ENCODE data around the gene ZNF837. TPM values are rescaled to one million over a fixed set of nuclear protein-coding genes. Genes with fewer than 3 reads are reported as not detected.

The ZNF837 gene
- total RNA-seq, 1 donor from 2014 or later, result 0.86 TPM

- H3K27me3 Mint-ChIP-seq (ENCODE audit: insufficient read depth), result peaks cover 3% of the 10 kb centered on the region
Observed at GRCh38 chr19:58392945-58393724, 12.3 kb upstream of the ZNF837 start.

GRCh38 chr19:58388175-58388526, 7.3 kb upstream of the ZNF837 start:
- no peaks in the 10 kb centered on the region for H3K9me3 Mint-ChIP-seq
- H3K27ac Mint-ChIP-seq, result peak overlapping the region; percentile 99
- peaks cover 32% of the 10 kb centered on the region for H3K36me3 Mint-ChIP-seq (ENCODE audit: low read depth)
- peaks cover 30% of the 10 kb centered on the region for H3K4me1 Mint-ChIP-seq (ENCODE audit: low read depth)
- DNase-seq (ENCODE audit: low spot score), result no peak
- H3K4me3 Mint-ChIP-seq, result peak overlapping the region; percentile 93
- intact Hi-C loops (cut with micrococcal nuclease), result loop anchor here (10.0 kb wide), 1 partner anchor 573 kb away; the partner anchor contains the start of gene ZNF552
- no peaks in the 10 kb centered on the region for H3K27me3 Mint-ChIP-seq (ENCODE audit: insufficient read depth)

More at GRCh38 chr19:58392945-58393724, 12.3 kb upstream of the ZNF837 start:
- H3K9me3 Mint-ChIP-seq, result no peaks in the 10 kb centered on the region
- no peak for DNase-seq (ENCODE audit: low spot score)
- H3K4me1 Mint-ChIP-seq (ENCODE audit: low read depth), result peaks cover 20% of the 10 kb centered on the region
- peaks cover 42% of the 10 kb centered on the region for H3K36me3 Mint-ChIP-seq (ENCODE audit: low read depth)
- no peak overlapping the region for H3K27ac Mint-ChIP-seq
- intact Hi-C loops (cut with micrococcal nuclease), result no loop called here
- H3K4me3 Mint-ChIP-seq, result no peak overlapping the region

DNA sequence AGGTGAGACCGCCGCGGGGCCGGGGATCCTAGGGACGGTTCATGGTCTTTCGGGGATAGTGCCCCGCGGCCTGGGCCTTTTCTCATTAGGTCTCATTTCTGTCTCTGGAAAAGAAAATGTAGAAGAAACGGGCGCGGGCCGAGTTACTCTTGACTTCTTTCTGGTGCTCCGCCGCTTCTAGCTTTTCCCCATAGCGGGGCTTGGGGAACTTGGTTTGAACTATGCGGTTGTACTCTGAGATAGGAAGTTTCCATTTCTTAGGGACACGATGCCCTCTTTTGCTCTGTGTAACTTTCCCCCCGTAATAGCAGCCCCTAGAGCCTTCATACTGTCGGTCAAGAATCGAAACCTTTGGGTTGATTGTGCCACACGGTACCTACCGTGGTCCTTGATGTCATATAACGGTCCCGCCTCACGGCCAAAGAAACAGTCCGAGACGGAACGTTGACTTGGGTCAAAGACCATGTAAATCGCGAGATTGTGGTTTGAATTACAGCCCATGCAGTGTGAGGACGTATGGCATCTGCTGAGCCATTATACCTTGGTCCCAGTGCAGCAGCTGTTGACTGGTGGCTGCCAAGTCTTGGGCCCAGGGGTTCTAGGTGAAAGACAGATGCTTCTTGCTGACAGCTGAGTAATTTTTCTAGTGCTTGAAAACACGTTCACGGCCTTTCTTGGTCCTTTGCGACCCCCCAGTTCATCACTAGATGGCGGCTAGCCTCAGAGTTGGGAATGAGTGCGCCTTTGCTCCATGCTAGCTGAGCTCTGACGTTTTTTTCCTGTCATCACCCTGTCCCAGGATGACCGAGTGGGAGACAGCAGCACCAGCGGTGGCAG, 6.7 kb upstream of the ZNF837 start:
- Mint-ChIP-seq H3K27ac (peak overlapping the region; percentile 99), H3K27me3 (ENCODE audit: insufficient read depth) (no peaks in the 10 kb centered on the region), H3K4me3 (peak overlapping the region; percentile 93), H3K36me3 (ENCODE audit: low read depth) (peaks cover 28% of the 10 kb centered on the region), H3K9me3 (no peaks in the 10 kb centered on the region), H3K4me1 (ENCODE audit: low read depth) (peaks cover 30% of the 10 kb centered on the region)
- intact Hi-C loops (cut with micrococcal nuclease), result loop anchor here (1.0 to 10.0 kb wide), 9 partner anchors 14 to 573 kb away; partner anchors contain the start of genes ERVK3-1, ZNF132, ZNF274 and ZNF324B
- no peak for DNase-seq (ENCODE audit: low spot score)

- H3K27ac Mint-ChIP-seq, result peak within 1 kb of the TSS; percentile 99
- H3K27me3 Mint-ChIP-seq (ENCODE audit: insufficient read depth), result no peaks in the 10 kb centered on the region
- peaks cover 28% of the 10 kb centered on the region for H3K36me3 Mint-ChIP-seq (ENCODE audit: low read depth)
- peak within 1 kb of the TSS; percentile 93 for H3K4me3 Mint-ChIP-seq
- DNase-seq (ENCODE audit: low spot score), result peak; percentile 95
- H3K9me3 Mint-ChIP-seq, result no peaks in the 10 kb centered on the region
- intact Hi-C loops (cut with micrococcal nuclease), result loop anchor here (1.0 to 10.0 kb wide), 9 partner anchors 15 to 572 kb away; partner anchors contain the start of genes ERVK3-1, ZNF132, ZNF274 and ZNF324B
- peaks cover 35% of the 10 kb centered on the region for H3K4me1 Mint-ChIP-seq (ENCODE audit: low read depth)
Observed at GRCh38 chr19:58386576-58387337, 5.9 kb upstream of the ZNF837 start, which contains the start of gene RPS5. TSS of gene RPS5 (plus strand) at chr19:58387269. CDS start at chr19:58388138, 869 bp downstream.

DNA sequence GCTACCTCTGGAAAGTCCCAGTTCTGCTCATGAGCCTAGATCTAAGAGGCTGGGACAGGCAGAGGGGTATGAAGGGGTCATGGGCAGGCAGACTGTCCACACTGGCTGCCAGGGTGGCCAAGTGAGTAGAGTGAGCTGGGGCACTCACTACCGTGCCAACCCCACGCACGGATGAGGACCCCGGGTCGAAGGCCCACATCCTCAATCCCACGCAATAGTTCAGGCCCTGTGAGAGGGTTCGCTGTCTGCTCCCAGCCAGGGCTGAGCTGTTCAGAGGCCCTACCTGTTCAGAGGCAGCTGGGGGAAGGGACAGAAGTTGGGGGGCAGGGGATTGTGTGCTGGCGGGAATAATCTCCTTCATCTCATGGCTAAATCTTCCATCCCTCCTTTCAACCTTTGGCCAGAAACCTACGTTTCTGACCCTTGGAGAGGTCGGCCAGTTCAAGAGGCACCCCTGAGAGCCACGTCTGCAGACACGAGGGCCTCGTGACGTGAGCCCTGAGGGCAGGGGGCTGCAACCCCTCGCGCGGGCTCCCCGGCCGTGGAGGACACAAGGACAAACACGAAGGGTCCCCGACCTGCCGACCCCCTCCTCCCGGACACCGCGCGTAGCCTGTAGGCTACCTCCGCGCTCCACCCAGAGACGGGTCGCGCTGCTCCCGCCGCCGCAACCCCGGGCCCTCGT, 5.2 kb upstream of the ZNF837 start:
- DNase-seq (ENCODE audit: low spot score), result no peak
- intact Hi-C loops (cut with micrococcal nuclease), result loop anchor here (2.0 to 10.0 kb wide), 2 partner anchors 65 to 571 kb away; partner anchors contain the start of genes ZNF324B and ZNF552

DNA sequence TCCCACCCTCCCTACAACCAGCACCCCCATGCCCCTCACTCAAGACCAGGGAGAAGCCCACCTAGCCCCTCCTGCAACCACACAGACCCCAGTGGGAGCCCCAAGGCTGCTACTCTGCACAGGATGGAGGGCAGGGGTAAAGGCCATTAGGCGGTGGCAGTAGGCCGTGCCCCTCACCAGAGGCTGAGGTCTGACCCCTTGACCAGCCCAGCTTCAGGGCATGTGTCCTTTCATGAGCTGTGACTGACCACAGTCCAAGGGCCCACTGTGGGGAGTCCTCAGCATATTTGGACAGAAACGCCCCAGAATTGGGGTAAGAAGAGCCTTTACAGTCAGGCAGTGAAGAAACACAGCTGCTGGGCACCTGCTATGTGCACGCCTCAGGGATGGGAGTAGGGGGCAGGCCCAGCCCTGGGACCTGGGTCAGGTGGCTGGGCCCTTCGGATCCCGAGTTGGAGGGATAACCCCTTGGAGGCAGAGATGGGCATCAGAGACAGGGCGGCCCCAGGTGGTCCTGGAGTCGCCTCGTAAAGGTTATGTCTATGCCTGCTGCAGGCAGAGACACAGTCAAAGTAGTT, 4.6 kb upstream of the ZNF837 start:
- Mint-ChIP-seq H3K4me1 (ENCODE audit: low read depth) (peaks cover 35% of the 10 kb centered on the region), H3K27me3 (ENCODE audit: insufficient read depth) (no peaks in the 10 kb centered on the region), H3K4me3 (peak overlapping the region; percentile 93), H3K9me3 (no peaks in the 10 kb centered on the region), H3K27ac (peak overlapping the region; percentile 99), H3K36me3 (ENCODE audit: low read depth) (peaks cover 22% of the 10 kb centered on the region)
- no peak for DNase-seq (ENCODE audit: low spot score)
- intact Hi-C loops (cut with micrococcal nuclease), result loop anchor here (10.0 kb wide), 1 partner anchor 571 kb away; the partner anchor contains the start of gene ZNF552

More for the DNA sequence above, 5.2 kb upstream of the ZNF837 start:
- no peaks in the 10 kb centered on the region for H3K27me3 Mint-ChIP-seq (ENCODE audit: insufficient read depth)
- peak overlapping the region; percentile 99 for H3K27ac Mint-ChIP-seq
- H3K36me3 Mint-ChIP-seq (ENCODE audit: low read depth), result peaks cover 28% of the 10 kb centered on the region
- peak overlapping the region; percentile 93 for H3K4me3 Mint-ChIP-seq
- H3K4me1 Mint-ChIP-seq (ENCODE audit: low read depth), result peaks cover 35% of the 10 kb centered on the region
- no peaks in the 10 kb centered on the region for H3K9me3 Mint-ChIP-seq

GRCh38 chr19:58382997-58383603, 2.3 kb upstream of the ZNF837 start:
- H3K27ac Mint-ChIP-seq, result peak overlapping the region; percentile 74
- peaks cover 10% of the 10 kb centered on the region for H3K36me3 Mint-ChIP-seq (ENCODE audit: low read depth)
- peak overlapping the region; percentile 85 for H3K4me3 Mint-ChIP-seq
- no peaks in the 10 kb centered on the region for H3K9me3 Mint-ChIP-seq
- DNase-seq (ENCODE audit: low spot score), result no peak
- H3K4me1 Mint-ChIP-seq (ENCODE audit: low read depth), result peaks cover 36% of the 10 kb centered on the region
- intact Hi-C loops (cut with micrococcal nuclease), result loop anchor here (10.0 kb wide), 1 partner anchor 568 kb away; the partner anchor contains the start of gene ZNF552
- no peaks in the 10 kb centered on the region for H3K27me3 Mint-ChIP-seq (ENCODE audit: insufficient read depth)

- DNase-seq (ENCODE audit: low spot score), result no peak
- H3K9me3 Mint-ChIP-seq, result no peaks in the 10 kb centered on the region
- H3K4me3 Mint-ChIP-seq, result peak overlapping the region; percentile 87
- intact Hi-C loops (cut with micrococcal nuclease), result loop anchor here (1.0 to 10.0 kb wide), 17 partner anchors 19 to 567 kb away; partner anchors contain the start of genes CHMP2A, ERVK3-1, MZF1 and ZBTB45
- H3K36me3 Mint-ChIP-seq (ENCODE audit: low read depth), result peaks cover 2% of the 10 kb centered on the region
- H3K27ac Mint-ChIP-seq, result peak overlapping the region; percentile 89
- H3K4me1 Mint-ChIP-seq (ENCODE audit: low read depth), result peaks cover 22% of the 10 kb centered on the region
- no peaks in the 10 kb centered on the region for H3K27me3 Mint-ChIP-seq (ENCODE audit: insufficient read depth)
Observed at GRCh38 chr19:58381460-58382212, 806 bp upstream of the ZNF837 start.

GRCh38 chr19:58380037-58380661, 681 bp downstream of the ZNF837 start:
- Mint-ChIP-seq H3K27me3 (ENCODE audit: insufficient read depth) (no peaks in the 10 kb centered on the region), H3K9me3 (no peaks in the 10 kb centered on the region), H3K4me1 (ENCODE audit: low read depth) (peaks cover 15% of the 10 kb centered on the region), H3K4me3 (peak overlapping the region; percentile 87), H3K36me3 (ENCODE audit: low read depth) (peaks cover 2% of the 10 kb centered on the region), H3K27ac (peak overlapping the region; percentile 89)
- intact Hi-C loops (cut with micrococcal nuclease), result loop anchor here (2.0 to 10.0 kb wide), 2 partner anchors 139 to 565 kb away; partner anchors contain the start of genes ZBTB45 and ZNF552
- DNase-seq (ENCODE audit: low spot score), result no peak

- no peaks in the 10 kb centered on the region for H3K27me3 Mint-ChIP-seq (ENCODE audit: insufficient read depth)
- peak overlapping the region; percentile 57 for H3K27ac Mint-ChIP-seq
- peaks cover 2% of the 10 kb centered on the region for H3K36me3 Mint-ChIP-seq (ENCODE audit: low read depth)
- peak overlapping the region; percentile 87 for H3K4me3 Mint-ChIP-seq
- H3K4me1 Mint-ChIP-seq (ENCODE audit: low read depth), result peaks cover 15% of the 10 kb centered on the region
- intact Hi-C loops (cut with micrococcal nuclease), result no loop called here
- no peaks in the 10 kb centered on the region for H3K9me3 Mint-ChIP-seq
- DNase-seq (ENCODE audit: low spot score), result no peak
Observed at GRCh38 chr19:58379246-58379645, 1.6 kb downstream of the ZNF837 start.
